Measurements from ENCODE around the gene MATN3. TPM values are rescaled to one million over a fixed set of nuclear protein-coding genes. Genes with fewer than 3 reads are reported as not detected.
A peak's percentile ranks its signal among the peaks of the same experiment; 100 is the strongest.

MATN3 gene
- total and polyA plus RNA-seq, 2 of the 13 experiments (the other 11 are each of a cell fraction or from before 2014, with no cell fraction given), result 36.1 to 208 TPM

- TF ChIP-seq HMGXB3 (CRISPR knock-in tag; IDR thresholded peaks at IDR 0.05; ENCODE audit: borderline replicate concordance), result peak; percentile 88
- no peak for TF ChIP-seq MNT (IDR thresholded peaks at IDR 0.05)
- no peak for TF ChIP-seq GABPA (IDR thresholded peaks at IDR 0.05; ENCODE audit: low read depth, low read length)
- peak; percentile 73 for TF ChIP-seq GABPA (CRISPR knock-in tag; IDR thresholded peaks at IDR 0.05; ENCODE audit: low read depth)
- peak; percentile 89 for TF ChIP-seq MAZ (IDR thresholded peaks at IDR 0.05; ENCODE audit: borderline replicate concordance, low read depth, low read length)
- peak; percentile 93 for TF ChIP-seq MAZ (CRISPR knock-in tag; IDR thresholded peaks at IDR 0.05; ENCODE audit: low read depth)
- TF ChIP-seq ZFY (CRISPR knock-in tag; IDR thresholded peaks at IDR 0.05), result peak; percentile 100
- peak; percentile 94 for TF ChIP-seq KAT8 (CRISPR knock-in tag; IDR thresholded peaks at IDR 0.05)
- peak; percentile 99; the same call in 1 of the 2 replicates for TF ChIP-seq DNMT3B (CRISPR knock-in tag; conservative IDR thresholded peaks at IDR 0.05)
- no peak; the same call in 1 of the 2 replicates for TF ChIP-seq ARHGAP35 (CRISPR knock-in tag; IDR thresholded peaks at IDR 0.05; ENCODE audit: borderline replicate concordance)
- TF ChIP-seq PITX1 (CRISPR knock-in tag; IDR thresholded peaks at IDR 0.05), result peak; percentile 46
- peak; percentile 93 for TF ChIP-seq TBX2 (CRISPR knock-in tag; IDR thresholded peaks at IDR 0.05; ENCODE audit: borderline replicate concordance)
- no peak for TF ChIP-seq KDM1A (CRISPR knock-in tag; IDR thresholded peaks at IDR 0.05)
- TF ChIP-seq ZBTB10 (CRISPR knock-in tag; IDR thresholded peaks at IDR 0.05; ENCODE audit: borderline replicate concordance), result peak; percentile 77; the same call in 1 of the 2 replicates
- TF ChIP-seq HOXD1 (CRISPR knock-in tag; IDR thresholded peaks at IDR 0.05), result no peak; the same call in 1 of the 2 replicates
- TF ChIP-seq ZMYM3 (CRISPR knock-in tag; IDR thresholded peaks at IDR 0.05), result peak; percentile 29; the same call in 1 of the 2 replicates
- TF ChIP-seq ZNF619 (CRISPR knock-in tag; IDR thresholded peaks at IDR 0.05), result peak; percentile 96; the same call in 1 of the 2 replicates
- TF ChIP-seq MXD4 (CRISPR knock-in tag; IDR thresholded peaks at IDR 0.05), result peak; percentile 87
- TF ChIP-seq CREBL2 (CRISPR knock-in tag; IDR thresholded peaks at IDR 0.05; ENCODE audit: borderline replicate concordance), result peak; percentile 99; the same call in 1 of the 2 replicates
- TF ChIP-seq ZNF766 (CRISPR knock-in tag; IDR thresholded peaks at IDR 0.05; ENCODE audit: borderline replicate concordance), result peak; percentile 59; the same call in 1 of the 2 replicates
These were observed 39.2 kb upstream of the MATN3 start, which contains the start of gene LAPTM4A (continued) for GRCh38 chr2:20051532-20052228.

Measured in HepG2 (cell line).